ENCODE data around the gene DPP4. TPM values are rescaled to one million over a fixed set of nuclear protein-coding genes. Genes with fewer than 3 reads are reported as not detected.

DPP4 gene
- total and polyA plus RNA-seq, 2 of the 13 experiments (the other 11 are each of a cell fraction or from before 2014, with no cell fraction given), result 39.4 to 109 TPM

DNA sequence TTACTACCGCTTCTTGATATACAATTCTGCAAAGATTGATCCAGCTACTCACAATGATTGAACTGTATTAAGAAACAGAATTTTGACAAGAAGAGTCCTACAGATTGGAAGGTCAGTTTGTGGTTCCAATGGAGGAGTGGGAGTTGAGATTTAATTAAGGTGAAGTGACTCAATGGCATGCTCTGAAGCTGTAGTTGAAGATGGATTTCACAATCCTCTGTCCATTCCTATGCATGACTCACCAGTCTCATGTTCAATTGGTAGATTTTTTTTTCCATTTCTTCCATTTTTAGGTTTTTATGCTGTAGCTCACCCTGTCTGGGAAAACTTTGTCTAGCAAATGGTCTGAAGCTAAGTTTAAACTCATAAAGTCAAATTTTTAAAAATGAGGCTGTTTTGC lies 83.3 kb downstream of the DPP4 start (continued):
- TF ChIP-seq, protein P1, sequence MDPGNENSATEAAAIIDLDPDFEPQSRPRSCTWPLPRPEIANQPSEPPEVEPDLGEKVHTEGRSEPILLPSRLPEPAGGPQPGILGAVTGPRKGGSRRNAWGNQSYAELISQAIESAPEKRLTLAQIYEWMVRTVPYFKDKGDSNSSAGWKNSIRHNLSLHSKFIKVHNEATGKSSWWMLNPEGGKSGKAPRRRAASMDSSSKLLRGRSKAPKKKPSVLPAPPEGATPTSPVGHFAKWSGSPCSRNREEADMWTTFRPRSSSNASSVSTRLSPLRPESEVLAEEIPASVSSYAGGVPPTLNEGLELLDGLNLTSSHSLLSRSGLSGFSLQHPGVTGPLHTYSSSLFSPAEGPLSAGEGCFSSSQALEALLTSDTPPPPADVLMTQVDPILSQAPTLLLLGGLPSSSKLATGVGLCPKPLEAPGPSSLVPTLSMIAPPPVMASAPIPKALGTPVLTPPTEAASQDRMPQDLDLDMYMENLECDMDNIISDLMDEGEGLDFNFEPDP (CRISPR knock-in tag; conservative IDR thresholded peaks at IDR 0.05), result no peak
- TF ChIP-seq ZSCAN30 (CRISPR knock-in tag; IDR thresholded peaks at IDR 0.05) (no peak), KMT2A (CRISPR knock-in tag; IDR thresholded peaks at IDR 0.05) (no peak), ZNF564 (CRISPR knock-in tag; IDR thresholded peaks at IDR 0.05) (no peak), MTA3 (CRISPR knock-in tag; IDR thresholded peaks at IDR 0.05) (no peak), FLYWCH1 (CRISPR knock-in tag; IDR thresholded peaks at IDR 0.05) (no peak), RCOR2 (CRISPR knock-in tag; IDR thresholded peaks at IDR 0.05) (no peak), KDM5A (IDR thresholded peaks at IDR 0.05; ENCODE audit: borderline replicate concordance, low read length) (no peak), ZNF138 (CRISPR knock-in tag; IDR thresholded peaks at IDR 0.05; ENCODE audit: low read depth) (no peak), CEBPB (IDR thresholded peaks at IDR 0.05; ENCODE audit: borderline replicate concordance, low read depth, low read length) (peak; percentile 95), JARID2 (CRISPR knock-in tag; IDR thresholded peaks at IDR 0.05; ENCODE audit: insufficient replicate concordance) (no peak), TBL1XR1 (IDR thresholded peaks at IDR 0.05; ENCODE audit: borderline replicate concordance, low read length, partially characterized antibody) (no peak), HOXA7 (CRISPR knock-in tag; IDR thresholded peaks at IDR 0.05) (no peak), SP4 (CRISPR knock-in tag; IDR thresholded peaks at IDR 0.05) (no peak)
- TF ChIP-seq, protein P2, sequence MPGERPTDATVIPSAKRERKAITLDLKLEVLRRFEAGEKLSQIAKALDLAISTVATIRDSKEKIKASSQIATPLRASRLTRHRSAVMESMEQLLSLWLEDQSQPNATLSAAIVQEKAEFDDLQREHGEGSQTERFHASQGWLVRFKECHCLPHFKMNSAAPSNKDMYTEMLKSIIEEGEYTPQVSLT (CRISPR knock-in tag; IDR thresholded peaks at IDR 0.05; ENCODE audit: borderline replicate concordance, low read depth), result no peak
- TF ChIP-seq, protein P3, sequence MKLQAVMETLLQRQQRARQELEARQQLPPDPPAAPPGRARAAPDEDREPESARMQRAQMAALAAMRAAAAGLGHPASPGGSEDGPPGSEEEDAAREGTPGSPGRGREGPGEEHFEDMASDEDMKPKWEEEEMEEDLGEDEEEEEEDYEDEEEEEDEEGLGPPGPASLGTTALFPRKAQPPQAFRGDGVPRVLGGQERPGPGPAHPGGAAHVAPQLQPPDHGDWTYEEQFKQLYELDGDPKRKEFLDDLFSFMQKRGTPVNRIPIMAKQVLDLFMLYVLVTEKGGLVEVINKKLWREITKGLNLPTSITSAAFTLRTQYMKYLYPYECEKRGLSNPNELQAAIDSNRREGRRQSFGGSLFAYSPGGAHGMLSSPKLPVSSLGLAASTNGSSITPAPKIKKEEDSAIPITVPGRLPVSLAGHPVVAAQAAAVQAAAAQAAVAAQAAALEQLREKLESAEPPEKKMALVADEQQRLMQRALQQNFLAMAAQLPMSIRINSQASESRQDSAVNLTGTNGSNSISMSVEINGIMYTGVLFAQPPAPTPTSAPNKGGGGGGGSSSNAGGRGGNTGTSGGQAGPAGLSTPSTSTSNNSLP (IDR thresholded peaks at IDR 0.05; ENCODE audit: low read depth, low read length), result peak; percentile 68; the same call in 1 of the 2 replicates
- TF ChIP-seq, protein P4, sequence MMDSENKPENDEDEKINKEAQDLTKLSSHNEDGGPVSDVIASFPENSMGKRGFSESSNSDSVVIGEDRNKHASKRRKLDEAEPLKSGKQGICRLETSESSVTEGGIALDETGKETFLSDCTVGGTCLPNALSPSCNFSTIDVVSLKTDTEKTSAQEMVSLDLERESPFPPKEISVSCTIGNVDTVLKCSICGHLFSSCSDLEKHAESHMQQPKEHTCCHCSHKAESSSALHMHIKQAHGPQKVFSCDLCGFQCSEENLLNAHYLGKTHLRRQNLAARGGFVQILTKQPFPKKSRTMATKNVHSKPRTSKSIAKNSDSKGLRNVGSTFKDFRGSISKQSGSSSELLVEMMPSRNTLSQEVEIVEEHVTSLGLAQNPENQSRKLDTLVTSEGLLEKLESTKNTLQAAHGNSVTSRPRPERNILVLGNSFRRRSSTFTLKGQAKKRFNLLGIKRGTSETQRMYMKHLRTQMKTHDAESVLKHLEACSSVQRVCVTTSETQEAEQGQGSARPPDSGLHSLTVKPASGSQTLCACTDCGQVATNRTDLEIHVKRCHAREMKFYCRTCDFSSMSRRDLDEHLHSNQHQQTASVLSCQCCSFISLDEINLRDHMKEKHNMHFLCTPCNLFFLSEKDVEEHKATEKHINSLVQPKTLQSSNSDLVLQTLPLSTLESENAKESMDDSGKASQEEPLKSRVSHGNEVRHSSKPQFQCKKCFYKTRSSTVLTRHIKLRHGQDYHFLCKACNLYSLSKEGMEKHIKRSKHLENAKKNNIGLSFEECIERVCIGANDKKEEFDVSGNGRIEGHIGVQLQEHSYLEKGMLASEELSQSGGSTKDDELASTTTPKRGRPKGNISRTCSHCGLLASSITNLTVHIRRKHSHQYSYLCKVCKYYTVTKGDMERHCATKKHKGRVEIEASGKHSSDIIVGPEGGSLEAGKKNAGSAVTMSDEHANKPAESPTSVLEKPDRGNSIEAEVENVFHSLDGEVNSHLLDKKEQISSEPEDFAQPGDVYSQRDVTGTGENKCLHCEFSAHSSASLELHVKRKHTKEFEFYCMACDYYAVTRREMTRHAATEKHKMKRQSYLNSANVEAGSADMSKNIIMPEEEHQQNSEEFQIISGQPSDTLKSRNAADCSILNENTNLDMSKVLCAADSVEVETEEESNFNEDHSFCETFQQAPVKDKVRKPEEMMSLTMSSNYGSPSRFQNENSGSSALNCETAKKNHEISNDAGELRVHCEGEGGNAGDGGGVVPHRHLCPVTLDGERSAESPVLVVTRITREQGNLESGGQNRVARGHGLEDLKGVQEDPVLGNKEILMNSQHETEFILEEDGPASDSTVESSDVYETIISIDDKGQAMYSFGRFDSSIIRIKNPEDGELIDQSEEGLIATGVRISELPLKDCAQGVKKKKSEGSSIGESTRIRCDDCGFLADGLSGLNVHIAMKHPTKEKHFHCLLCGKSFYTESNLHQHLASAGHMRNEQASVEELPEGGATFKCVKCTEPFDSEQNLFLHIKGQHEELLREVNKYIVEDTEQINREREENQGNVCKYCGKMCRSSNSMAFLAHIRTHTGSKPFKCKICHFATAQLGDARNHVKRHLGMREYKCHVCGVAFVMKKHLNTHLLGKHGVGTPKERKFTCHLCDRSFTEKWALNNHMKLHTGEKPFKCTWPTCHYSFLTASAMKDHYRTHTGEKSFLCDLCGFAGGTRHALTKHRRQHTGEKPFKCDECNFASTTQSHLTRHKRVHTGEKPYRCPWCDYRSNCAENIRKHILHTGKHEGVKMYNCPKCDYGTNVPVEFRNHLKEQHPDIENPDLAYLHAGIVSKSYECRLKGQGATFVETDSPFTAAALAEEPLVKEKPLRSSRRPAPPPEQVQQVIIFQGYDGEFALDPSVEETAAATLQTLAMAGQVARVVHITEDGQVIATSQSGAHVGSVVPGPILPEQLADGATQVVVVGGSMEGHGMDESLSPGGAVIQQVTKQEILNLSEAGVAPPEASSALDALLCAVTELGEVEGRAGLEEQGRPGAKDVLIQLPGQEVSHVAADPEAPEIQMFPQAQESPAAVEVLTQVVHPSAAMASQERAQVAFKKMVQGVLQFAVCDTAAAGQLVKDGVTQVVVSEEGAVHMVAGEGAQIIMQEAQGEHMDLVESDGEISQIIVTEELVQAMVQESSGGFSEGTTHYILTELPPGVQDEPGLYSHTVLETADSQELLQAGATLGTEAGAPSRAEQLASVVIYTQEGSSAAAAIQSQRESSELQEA (CRISPR knock-in tag; IDR thresholded peaks at IDR 0.05; ENCODE audit: not compliant biosample characterization), result no peak
